Endodermal cell (in vitro differentiated cells): Measurements from ENCODE around the gene HEXA. TPM values are rescaled to one million over a fixed set of nuclear protein-coding genes. Genes with fewer than 3 reads are reported as not detected.

Experiments
- DNase-seq: peaks from one replicate; pipeline ENCODE4 v3.0.0-alpha.2; 2017
- H3K27ac ChIP-seq: 2 replicates; pipeline ENCODE4 v1.5.1; 2013; ENCODE audit warnings: mild to moderate bottlenecking, low read depth, low read length, moderate library complexity
- H3K27me3 ChIP-seq: 2 replicates; pipeline ENCODE4 v1.6.1; 2013; ENCODE audit warnings: mild to moderate bottlenecking, low read length, moderate library complexity; ENCODE audit not compliant: insufficient read depth, control insufficient read depth, poor library complexity, severe bottlenecking
- H3K36me3 ChIP-seq: 2 replicates; pipeline ENCODE4 v1.7.0; 2013; ENCODE audit warnings: mild to moderate bottlenecking, low read length, moderate library complexity; ENCODE audit not compliant: control insufficient read depth, insufficient read depth
- H3K4me1 ChIP-seq: one replicate; pipeline ENCODE4 v1.7.0; 2013; ENCODE audit warnings: low read length; ENCODE audit not compliant: control insufficient read depth, insufficient read depth
- H3K4me3 ChIP-seq: 2 replicates; pipeline ENCODE4 v1.5.1; 2013; ENCODE audit warnings: mild to moderate bottlenecking, low read length, moderate library complexity
- H3K9ac ChIP-seq: 2 replicates; pipeline ENCODE4 v1.6.1; 2013; ENCODE audit warnings: mild to moderate bottlenecking, low read length, moderate library complexity; ENCODE audit not compliant: poor library complexity, severe bottlenecking; ENCODE audit errors: extremely low read depth
- H3K9me3 ChIP-seq: 2 replicates; pipeline ENCODE4 v1.6.1; 2013; ENCODE audit warnings: mild to moderate bottlenecking, low read length, moderate library complexity; ENCODE audit not compliant: control insufficient read depth
- H3K27ac Mint-ChIP-seq: 2 replicates; pipeline ENCODE4 v1.8.0; 2020; ENCODE audit warnings: mixed read lengths
- H3K27me3 Mint-ChIP-seq: 2 replicates; pipeline ENCODE4 v1.8.0; 2021; ENCODE audit warnings: mild to moderate bottlenecking, mixed read lengths; ENCODE audit not compliant: insufficient read depth
- H3K36me3 Mint-ChIP-seq: 2 replicates; pipeline ENCODE4 v1.8.0; 2020; ENCODE audit warnings: low read depth, mixed read lengths
- H3K4me1 Mint-ChIP-seq: 2 replicates; pipeline ENCODE4 v1.8.0; 2020; ENCODE audit warnings: mixed read lengths
- H3K4me3 Mint-ChIP-seq: 2 replicates; pipeline ENCODE4 v1.8.0; 2020; ENCODE audit warnings: mild to moderate bottlenecking, moderate library complexity, mixed read lengths
- H3K9me3 Mint-ChIP-seq: 2 replicates; pipeline ENCODE4 v1.8.0; 2020; ENCODE audit warnings: mild to moderate bottlenecking, mixed read lengths
- WGBS, 2 experiments: methylation state at CpG; one replicate each; pipeline versions ENCODE4 v1.1.5 to v1.1.7; 2013; ENCODE audit warnings: missing lambda C conversion rate in 2 of 2, mixed read lengths in 1 of 2; ENCODE audit not compliant: insufficient coverage in 1 of 2, insufficient read length in 1 of 2; 5-methylcytosine and 5-hydroxymethylcytosine counted together
- total RNA-seq, 2 donors: library from RNA; stranded (reverse); fragmentation: NEBNext Ultra II Directional in 1 of 2; extraction: Animal tissue kit (Norgen Biotek cat#: 25700) in 1 of 2; gene quantifications; 2 replicates in 1 of 2; 3 replicates in 1 of 2; pipeline ENCODE4 v1.2.1, GENCODE V29; 2021
- TF ChIP-seq, protein P1 (sequence below): fragments of 200-600 bp; sonication (generic); conservative IDR thresholded peaks from 2 replicates; pipeline ENCODE4 v1.5.0; 2021; ENCODE audit warnings: antibody characterized with exemption, mild to moderate bottlenecking

Gene HEXA
- total RNA-seq, 2 donors from 2014 or later, result 102 to 104 TPM

DNA sequence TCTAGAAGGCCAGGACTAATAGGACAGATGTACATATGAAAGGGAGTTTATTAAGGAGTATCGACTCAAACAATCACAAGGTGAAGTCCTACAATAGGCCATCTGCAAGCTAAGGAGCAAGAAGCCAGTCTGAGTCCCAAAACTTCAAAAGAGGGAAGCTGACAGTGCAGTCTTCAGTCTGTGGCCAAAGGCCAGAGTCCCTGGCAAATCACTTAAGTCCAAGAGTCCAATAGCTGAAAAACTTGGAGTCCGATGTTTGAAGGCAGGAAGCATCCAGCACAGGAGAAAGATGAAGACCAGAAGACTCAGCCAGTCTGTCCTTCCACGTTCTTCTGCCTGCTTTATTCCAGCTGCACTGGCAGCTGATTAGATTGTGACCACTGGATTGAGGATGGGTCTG, 44.8 kb downstream of the HEXA start:
- Histone ChIP-seq H3K27ac (no peak overlapping the region), H3K4me3 (no peak overlapping the region), H3K4me1 (no peaks in the 10 kb centered on the region), H3K9ac (no peak overlapping the region), H3K36me3 (no peaks in the 10 kb centered on the region), H3K9me3 (no peaks in the 10 kb centered on the region), H3K27me3 (no peaks in the 10 kb centered on the region)
- H3K27me3 Mint-ChIP-seq, result no peaks in the 10 kb centered on the region
- H3K36me3 Mint-ChIP-seq, result peaks cover 22% of the 10 kb centered on the region
- no peaks in the 10 kb centered on the region for H3K4me1 Mint-ChIP-seq
- peak; percentile 12 for DNase-seq
- H3K9me3 Mint-ChIP-seq, result no peaks in the 10 kb centered on the region
- H3K4me3 Mint-ChIP-seq, result no peak overlapping the region
- H3K27ac Mint-ChIP-seq, result no peak overlapping the region
- TF ChIP-seq, protein P1, sequence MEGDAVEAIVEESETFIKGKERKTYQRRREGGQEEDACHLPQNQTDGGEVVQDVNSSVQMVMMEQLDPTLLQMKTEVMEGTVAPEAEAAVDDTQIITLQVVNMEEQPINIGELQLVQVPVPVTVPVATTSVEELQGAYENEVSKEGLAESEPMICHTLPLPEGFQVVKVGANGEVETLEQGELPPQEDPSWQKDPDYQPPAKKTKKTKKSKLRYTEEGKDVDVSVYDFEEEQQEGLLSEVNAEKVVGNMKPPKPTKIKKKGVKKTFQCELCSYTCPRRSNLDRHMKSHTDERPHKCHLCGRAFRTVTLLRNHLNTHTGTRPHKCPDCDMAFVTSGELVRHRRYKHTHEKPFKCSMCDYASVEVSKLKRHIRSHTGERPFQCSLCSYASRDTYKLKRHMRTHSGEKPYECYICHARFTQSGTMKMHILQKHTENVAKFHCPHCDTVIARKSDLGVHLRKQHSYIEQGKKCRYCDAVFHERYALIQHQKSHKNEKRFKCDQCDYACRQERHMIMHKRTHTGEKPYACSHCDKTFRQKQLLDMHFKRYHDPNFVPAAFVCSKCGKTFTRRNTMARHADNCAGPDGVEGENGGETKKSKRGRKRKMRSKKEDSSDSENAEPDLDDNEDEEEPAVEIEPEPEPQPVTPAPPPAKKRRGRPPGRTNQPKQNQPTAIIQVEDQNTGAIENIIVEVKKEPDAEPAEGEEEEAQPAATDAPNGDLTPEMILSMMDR, result no peak
- 85 to 100% methylated on average over 3 of the region's 3 CpGs for WGBS, 2 experiments

DNA sequence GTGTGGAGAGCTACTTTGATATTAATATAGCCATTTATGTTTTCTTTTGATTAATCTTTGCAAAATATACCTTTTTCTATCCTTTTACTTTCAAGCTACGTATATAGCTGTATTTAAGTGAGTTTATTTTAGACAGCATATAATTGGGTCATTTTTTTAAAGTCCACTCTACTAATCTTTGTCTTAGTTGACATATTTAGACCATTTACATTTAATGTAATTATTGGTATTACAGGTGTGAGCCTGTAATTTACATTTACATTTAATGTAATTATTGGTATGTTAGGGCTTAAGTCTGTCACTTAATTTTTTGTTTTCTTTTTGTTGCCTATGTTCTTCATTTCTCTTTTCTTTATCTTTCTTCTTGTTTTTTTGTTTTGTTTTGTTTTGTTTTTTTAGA, 52.1 kb downstream of the HEXA start:
- DNase-seq, result no peak
- peaks cover 4% of the 10 kb centered on the region for H3K4me1 Mint-ChIP-seq

DNA sequence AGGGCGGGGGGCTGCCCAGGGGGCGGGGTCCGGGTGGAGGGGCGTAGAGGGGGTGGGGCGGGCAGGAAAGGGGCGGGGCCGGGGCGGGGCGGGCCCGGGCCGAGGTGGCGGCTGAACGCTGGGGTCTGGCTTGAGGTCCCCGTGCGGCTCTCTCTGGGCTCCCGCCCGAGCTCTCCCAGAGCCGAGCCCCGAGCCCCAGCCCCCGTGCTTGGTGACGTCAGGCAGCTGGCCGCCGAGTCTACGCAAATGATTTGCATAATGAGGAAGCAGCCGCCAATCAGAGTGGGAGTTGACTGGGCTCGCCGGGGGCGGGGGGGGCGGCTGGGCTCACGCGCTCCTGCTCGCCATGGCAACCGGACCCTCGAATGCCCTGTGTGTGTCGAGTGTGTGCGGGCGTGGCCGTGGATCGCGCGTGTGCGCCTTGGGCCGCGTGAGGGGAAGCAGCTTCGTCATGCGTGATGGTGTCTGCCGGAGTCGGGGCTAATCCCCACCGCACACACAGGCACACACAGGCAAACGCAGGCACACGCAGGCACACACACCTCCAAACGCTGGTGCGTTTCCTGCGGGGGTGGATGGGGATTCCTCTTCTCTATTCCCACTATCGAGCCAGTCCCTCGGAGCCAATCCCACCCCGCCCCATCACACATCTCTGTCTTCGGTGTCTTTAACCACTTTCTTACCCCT, 55.7 kb downstream of the HEXA start, which contains the start of gene CELF6:
TSS of gene CELF6 (minus strand) at position 173 of the 687 bp plus-strand sequence. CDS start 283 bp downstream, outside the sequence.
- WGBS, 2 experiments, result 1% methylated on average over 53 of the region's 58 CpGs; no CpG with 5 or more reads in 1 of the 2 experiments
- Histone ChIP-seq H3K27ac (peak within 1 kb of the TSS; percentile 12), H3K4me1 (no peaks in the 10 kb centered on the region), H3K9ac (peak within 1 kb of the TSS; percentile 31), H3K9me3 (peaks cover 15% of the 10 kb centered on the region), H3K27me3 (peaks cover 44% of the 10 kb centered on the region), H3K36me3 (no peaks in the 10 kb centered on the region), H3K4me3 (peak within 1 kb of the TSS; percentile 82)
- Mint-ChIP-seq H3K36me3 (peaks cover 7% of the 10 kb centered on the region), H3K4me1 (peaks cover 4% of the 10 kb centered on the region), H3K27ac (peak within 1 kb of the TSS; percentile 89), H3K9me3 (peaks cover 14% of the 10 kb centered on the region), H3K27me3 (peaks cover 53% of the 10 kb centered on the region), H3K4me3 (peak within 1 kb of the TSS; percentile 68)
- DNase-seq, result peak; percentile 99
- TF ChIP-seq, protein P1, result no peak

More for the DNA sequence above, 52.1 kb downstream of the HEXA start:
- Mint-ChIP-seq H3K9me3 (peaks cover 14% of the 10 kb centered on the region), H3K4me3 (no peak overlapping the region), H3K27me3 (peaks cover 17% of the 10 kb centered on the region), H3K36me3 (peaks cover 16% of the 10 kb centered on the region), H3K27ac (no peak overlapping the region)
- WGBS, 2 experiments, result no CpG with 5 or more reads among the region's 1 CpG
- TF ChIP-seq, protein P1, result no peak
- H3K27ac ChIP-seq, result no peak overlapping the region
- no peaks in the 10 kb centered on the region for H3K4me1 ChIP-seq
- H3K27me3 ChIP-seq, result peaks cover 8% of the 10 kb centered on the region
- H3K9ac ChIP-seq, result no peak overlapping the region
- no peaks in the 10 kb centered on the region for H3K36me3 ChIP-seq
- H3K4me3 ChIP-seq, result no peak overlapping the region
- peaks cover 15% of the 10 kb centered on the region for H3K9me3 ChIP-seq
